Ramos (cell line): ENCODE data around the gene NCBP1.
"Not testable (repeated sequence)": the region's sequence is repeated elsewhere in the genome, so short reads cannot be mapped to it uniquely, and the experiment has no call there.

Experiments used
- in situ Hi-C: fragments of 300-500 bp; cut with MboI; formaldehyde crosslinking; loops from one replicate; pipeline ENCODE4 v1.14.3; 2022; ENCODE audit warnings: low sequenced_read_pairs; ENCODE audit not compliant: unreplicated experiment

The NCBP1 gene

DNA sequence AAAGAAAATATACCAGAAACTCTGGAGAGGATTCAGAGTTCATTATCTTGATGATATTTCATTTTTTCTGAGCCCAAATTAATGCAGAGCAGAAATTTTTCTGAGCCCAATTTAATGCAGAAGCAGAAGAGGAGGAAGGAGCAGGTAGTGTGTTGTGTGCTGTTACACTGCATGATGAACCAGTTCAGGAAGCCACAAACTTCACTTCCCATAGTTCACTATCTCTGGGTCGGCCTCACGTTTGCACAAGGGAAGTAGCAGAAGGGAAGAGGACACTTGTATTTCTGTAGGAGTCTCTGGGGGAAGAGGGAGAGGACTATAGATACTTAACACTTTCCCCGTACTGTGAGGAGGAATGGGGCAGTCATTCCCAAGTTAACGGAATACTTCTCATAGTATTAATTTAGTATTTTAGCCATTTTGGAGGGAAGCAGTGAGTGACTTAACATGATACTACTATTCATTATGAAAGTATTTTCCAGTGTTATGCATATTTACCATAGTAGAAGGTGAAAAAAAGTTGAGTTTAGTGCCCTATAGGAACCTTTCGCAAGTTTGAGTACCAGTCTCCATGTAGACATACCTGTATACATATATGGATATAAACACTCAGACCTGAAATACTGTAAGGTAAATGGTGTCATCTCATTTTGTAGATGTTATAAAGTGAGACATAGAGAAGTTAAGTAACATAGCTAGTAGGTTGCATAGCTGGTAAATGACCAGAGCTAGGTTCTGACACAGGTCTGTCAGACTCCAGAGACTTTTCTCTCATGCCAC is 33.5 kb downstream of the NCBP1 start:
- in situ Hi-C loops: no loop called here

DNA sequence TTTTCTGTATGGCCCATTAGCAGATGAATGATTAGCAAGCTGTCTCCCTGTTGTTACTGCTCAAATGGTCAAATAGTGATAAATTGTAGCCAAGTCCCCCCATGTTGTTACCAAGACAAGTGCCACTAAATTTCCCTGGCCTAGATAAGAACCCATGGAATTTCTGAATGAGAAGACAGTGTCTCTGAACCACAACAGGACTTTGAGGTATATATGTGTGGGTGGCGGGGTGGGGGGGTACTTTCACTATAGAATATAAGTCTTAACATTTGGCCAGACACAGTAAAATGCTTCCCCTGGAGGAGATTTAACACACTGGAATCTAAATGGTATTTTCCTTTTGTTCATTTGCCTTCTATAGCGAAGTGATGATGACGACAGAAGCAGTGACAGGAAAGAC is 34.9 kb downstream of the NCBP1 start:
- in situ Hi-C loops: no loop called here

DNA sequence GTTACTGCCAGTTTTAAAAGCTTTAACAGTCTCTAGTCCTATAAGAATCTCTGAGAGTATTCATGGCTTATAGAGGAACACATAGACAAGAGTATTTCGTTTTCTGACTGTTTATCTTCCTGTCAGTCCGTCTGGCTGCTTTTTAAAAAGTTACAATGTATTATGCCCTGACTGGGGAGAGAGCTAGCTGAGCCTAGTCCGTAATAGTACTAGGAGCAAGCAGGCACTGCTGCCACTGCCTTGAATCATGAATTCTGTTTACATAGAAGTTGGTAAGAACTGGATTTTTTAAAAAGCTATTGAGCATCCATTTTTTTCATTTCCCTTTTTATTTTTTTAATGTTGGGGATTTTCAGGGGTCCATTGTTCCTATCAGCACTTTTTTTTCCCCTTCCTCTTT is 37.0 kb downstream of the NCBP1 start:
- in situ Hi-C loops: no loop called here

DNA sequence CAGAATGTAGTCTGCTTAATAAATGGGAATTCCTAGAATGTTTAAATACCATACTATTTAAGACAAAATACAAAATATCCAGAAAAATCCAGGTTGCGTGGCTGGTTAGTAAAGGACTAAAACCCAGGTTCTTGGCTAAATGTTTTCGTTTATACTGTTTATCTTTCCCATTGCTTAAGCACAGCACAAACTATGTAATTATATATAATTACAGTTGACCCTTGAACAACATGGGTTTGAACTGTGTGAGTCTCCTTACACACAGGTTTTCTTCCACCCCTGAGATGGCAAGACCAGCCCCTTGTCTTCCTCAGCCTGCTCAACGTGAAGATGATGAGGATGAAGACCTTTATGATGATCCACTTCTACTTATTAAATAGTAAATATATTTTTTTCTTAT is 38.8 kb downstream of the NCBP1 start:
- in situ Hi-C loops: no loop called here

DNA sequence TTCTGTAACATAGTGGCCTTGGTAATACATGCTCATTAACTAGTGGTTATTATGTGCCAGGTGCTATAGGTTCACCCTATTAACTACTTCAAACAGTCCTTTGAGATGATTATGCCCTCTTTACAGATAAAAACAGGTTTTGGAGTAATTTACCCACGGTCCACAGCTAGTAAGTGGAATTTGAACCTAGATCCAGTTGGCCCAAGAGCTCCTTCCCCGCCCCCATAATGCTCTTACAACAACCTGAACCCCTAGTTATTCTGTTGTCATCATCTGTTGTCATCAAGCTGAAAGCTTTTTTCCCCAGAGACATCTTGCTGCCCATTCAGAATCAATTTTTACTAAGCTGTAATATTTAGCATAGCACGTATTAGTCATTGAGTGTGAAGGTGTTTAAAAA is 40.3 kb downstream of the NCBP1 start:
- in situ Hi-C loops: no loop called here

DNA sequence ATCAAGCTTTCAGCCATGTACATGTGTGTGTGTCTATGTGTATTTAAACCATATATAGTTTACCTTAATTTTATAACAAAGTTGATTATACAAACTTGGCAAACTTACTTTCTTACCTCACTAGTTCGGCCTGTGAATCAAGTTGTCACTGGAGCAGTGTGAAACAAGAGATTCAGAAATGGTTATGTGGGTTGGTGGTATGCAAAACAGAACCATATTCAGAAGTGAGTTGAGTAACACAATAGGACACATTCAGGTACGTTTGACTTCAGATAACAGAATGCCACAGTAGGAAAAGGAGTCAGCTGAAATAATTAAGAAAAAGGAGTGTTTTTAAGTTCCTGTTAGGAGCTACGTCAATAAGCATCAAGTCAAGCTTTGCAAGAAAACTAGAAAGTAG is 42.0 kb downstream of the NCBP1 start:
- in situ Hi-C loops: no loop called here

DNA sequence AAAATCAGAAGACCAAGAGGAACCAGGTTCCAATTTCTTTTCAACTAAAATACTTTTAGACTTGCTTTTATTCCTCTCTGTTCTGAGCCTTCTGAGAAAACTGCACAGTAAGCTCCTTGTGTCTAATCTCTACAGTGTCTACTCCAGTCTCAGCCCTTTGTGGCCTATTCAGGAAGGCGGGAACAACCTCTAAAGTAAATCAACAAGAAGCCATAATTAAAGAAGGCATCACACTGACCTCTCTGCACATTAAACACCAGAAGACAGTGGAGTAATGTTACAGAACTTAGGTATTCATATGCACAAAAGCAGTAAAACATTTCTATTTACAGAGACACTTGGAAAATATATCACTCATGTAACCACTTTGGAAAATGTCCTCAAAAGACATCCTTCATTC is 48.6 kb downstream of the NCBP1 start:
- in situ Hi-C loops: no loop called here

DNA sequence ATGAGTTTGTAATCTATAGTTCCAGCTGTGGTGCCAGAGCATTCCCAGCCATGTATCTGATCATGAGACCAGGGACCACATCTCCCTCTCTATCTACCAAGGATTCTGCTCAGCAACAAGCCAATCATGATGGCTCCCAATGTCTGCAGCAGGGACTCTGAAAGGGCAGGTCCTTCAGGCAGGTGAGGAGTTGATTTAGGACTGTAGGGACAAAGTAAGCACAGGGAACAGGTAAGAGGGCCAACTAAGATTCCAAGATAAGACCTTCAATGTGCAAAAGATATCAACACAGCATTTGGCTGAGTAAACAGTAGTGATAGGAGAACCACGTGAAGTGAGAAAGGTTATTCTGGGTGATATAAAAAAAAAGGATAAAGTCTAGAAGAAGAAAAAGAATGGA is 55.0 kb downstream of the NCBP1 start:
- in situ Hi-C loops: no loop called here

DNA sequence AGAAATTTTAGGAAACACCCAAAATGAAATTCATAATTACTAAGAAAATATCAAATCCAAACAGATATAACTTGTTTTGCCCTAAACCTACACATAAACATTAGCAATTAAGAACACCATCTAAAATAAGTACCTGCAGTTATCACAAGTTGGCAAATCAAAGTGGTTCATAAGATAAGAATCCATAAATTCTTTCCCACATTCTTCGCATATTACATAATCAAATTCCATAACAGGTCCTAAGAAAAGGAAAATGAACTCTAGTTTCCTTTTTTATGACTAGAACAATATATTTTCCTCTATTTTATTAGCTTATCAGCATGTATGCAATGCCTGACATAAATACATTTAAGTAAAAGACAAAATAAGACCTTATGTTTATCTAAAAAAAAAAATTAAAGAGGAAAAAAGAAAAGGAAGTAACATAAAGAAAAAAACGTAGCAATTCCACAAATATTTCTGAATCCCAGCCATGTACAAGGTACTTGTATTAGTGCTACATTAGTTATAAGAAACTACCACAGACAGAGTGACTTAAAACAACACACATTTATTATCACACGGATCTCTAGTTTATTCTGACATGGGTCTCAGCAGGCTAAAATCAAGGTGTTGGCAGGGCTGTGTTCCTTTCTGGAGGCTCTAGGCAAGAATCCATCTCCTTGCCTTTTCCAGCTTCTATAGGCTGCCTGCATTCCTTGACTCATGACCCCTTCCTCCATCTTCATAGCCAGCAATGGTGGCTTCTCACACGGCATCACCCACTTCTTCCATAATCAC is 56.0 kb downstream of the NCBP1 start:
- in situ Hi-C loops: no loop called here

DNA sequence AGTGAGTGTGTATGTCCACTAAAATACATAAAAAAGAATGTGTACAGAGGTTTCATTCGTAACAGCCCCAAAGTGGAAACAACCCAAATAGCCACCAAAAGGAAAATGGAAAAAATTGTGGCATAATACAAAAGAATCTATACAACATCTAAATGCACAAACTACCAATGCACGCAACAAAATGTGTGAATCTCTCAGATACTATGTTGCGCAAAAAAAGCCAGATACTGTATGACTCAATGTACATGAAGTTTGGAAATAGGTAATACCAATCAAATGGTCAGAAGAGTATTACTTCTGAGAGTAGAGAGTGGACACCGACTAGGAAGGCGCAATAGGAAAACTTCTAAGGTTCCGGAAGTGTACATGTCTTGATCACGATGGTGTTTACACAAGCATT is 61.1 kb downstream of the NCBP1 start:
- in situ Hi-C loops: no loop called here

DNA sequence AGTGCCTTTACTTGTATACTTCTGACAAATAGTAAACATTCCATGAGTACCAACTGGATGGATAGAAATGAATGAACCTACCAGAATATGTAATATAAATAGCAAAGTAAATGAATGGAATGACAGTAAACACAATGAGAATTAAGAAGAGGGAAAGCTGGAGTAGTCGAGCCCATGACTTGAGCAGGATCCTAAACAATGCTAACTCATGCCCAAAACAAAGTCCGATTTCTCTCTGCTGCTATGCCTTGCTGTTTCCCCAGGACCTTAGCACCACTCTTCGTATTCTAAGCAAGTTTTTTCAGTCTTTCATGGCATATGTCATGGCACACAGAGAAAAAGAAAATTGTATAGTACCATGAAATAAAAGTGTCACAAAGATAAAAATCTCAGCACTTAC is 61.8 kb downstream of the NCBP1 start:
- in situ Hi-C loops: no loop called here

DNA sequence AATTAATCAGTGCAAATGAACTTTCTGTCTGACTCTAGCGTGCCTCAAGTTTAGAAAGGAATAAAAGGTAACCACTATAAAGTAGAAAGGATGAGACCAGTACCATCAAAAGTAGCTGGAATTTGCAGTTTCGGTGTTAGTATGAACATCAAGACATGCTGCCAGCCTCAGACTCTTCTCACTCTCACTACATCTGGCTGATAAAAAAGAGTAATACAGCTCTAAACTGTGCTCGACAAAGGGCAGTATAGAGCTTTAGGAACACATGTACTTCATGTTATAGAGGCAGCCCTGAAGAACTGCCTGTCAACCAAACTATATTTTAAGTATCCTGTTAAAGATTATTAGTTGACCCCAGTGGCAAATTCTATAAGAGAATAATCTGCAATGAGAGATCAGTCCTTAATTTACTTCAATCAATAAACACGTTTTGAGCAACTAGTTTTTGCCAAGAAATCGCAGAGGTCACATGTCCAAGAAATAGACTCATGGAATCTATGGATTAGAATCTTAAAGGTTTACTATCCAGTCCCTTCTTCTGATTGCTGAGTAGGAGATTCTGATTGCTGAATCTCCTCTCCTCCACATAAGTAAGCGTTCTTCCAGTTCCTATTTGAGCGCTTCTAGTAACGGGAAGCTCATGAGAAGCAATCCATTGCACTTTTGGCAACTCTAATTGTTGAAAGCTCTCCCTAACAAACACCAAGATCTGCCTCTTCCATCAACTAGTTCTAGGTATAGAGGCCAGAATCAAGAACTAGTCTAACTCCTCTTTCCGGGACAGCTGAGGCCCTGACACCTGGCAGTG is 62.6 kb downstream of the NCBP1 start:
- in situ Hi-C loops: no loop called here

DNA sequence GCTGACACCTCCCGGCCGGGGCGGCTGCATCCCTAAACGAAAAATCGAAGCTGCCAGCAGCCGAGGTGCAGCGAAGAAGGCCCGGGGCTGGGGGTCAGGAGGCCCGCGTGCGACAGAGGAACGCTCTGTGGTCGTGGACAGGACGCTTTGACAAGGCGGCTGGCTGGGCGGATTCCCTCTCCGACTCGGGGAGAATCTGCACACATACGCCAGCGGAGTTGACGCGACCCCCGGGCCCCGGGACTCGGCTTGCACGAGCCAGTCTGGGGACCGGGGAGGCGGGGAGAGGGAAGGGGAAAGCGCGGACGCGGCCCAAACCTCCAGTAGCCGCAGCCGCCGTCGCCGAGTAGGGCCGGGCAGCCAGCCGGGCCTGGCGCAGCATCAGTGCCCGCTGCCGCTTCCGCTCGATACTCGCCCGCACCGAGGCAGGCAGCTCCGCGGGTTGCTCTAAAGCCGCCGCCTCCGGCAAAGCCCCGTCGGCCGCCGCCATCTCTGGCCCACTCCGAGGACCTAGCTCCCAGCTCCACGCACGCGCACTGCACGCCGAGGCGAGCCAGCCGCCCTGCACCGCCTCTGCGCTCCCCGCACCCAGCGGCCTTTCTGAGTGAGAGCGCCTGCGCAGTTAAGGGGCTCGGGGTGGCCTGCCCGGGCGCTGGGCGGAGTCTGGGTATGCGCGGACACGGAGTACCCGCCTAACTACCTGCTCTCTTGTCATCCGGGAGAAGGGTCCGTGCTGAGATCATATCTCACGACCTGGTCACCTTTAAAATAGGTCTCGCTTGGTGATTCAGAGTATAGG is 63.4 kb downstream of the NCBP1 start, which contains the start of gene XPA:
XPA (minus strand) TSS at position 538 of the 799 bp plus-strand sequence; CDS start at position 490, 48 bp downstream.
- in situ Hi-C loops: no loop called here

DNA sequence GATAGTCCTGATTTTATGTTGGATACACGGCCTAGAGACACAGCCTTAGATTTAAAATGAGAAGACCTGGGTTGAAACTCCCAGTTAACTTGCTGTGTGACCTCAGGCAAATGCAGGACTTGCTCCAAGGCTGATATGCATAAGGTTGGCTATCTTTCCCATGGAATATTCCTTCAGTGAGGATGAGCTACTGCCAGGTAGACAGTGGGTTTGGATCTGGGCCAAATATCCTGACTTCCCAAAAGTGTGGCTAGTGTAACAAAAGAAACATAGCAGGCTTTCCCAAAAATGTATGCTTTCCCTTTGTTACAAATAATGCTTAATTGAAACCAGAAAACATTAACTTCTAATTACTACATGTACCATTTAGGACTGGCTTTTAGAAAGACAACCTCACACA is 64.2 kb downstream of the NCBP1 start:
- in situ Hi-C loops: no loop called here

DNA sequence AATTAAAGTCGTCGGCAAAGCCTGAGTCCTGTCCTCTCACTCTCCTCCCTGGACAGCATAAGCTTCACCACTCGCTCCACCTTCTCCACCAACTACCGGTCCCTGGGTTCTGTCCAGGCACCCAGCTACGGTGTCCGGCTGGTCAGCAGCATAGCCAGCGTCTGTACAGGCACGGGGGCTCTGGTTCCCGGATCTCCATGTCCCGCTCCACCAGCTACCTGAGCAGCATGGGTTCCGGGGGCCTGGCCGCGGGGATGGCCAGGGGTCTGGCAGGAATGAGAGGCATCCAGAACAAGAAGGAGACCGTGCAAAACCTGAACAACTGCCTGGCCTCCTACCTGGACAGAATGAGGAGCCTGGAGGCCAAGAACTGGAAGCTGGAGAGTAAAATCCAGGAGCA is 65.2 kb downstream of the NCBP1 start:
- in situ Hi-C loops: no loop called here

DNA sequence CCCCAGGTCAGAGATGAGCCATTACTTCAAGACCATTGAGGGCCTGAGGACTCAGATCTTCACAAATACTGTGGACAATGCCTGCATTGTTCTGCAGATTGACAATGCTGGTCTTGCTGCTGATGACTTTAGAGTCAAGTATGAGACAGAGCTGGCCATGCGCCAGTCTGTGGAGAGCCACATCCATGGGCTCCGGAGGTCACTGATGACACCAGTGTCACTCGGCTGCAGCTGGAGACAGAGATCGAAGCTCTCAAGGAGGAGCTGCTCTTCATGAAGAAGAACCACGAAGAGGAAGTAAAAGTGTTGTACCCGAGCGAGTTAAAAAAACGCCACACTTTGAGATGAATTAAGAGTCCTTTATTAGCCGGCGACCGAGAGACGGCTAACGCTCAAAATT is 65.7 kb downstream of the NCBP1 start:
- in situ Hi-C loops: not testable (repeated sequence)

DNA sequence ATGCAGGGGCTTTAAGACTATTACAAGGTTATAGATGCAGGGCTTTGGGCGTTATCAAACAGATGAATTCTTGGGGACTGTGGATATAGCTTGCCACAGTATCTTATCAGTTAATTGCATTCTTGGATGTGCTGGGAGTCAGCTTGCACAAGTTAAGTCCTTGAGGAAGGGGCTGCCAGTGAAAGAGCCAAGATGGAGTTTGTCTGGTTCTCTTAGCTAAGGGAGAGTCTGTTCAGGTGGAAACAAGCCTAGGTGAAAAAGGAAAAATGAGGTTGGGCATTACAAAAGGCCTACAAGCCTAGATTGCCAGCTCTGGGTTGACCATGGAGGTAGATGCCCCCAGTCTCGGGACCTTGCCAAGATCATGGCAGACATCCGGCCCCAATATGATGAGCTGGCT is 66.2 kb downstream of the NCBP1 start:
- in situ Hi-C loops: not testable (repeated sequence)

DNA sequence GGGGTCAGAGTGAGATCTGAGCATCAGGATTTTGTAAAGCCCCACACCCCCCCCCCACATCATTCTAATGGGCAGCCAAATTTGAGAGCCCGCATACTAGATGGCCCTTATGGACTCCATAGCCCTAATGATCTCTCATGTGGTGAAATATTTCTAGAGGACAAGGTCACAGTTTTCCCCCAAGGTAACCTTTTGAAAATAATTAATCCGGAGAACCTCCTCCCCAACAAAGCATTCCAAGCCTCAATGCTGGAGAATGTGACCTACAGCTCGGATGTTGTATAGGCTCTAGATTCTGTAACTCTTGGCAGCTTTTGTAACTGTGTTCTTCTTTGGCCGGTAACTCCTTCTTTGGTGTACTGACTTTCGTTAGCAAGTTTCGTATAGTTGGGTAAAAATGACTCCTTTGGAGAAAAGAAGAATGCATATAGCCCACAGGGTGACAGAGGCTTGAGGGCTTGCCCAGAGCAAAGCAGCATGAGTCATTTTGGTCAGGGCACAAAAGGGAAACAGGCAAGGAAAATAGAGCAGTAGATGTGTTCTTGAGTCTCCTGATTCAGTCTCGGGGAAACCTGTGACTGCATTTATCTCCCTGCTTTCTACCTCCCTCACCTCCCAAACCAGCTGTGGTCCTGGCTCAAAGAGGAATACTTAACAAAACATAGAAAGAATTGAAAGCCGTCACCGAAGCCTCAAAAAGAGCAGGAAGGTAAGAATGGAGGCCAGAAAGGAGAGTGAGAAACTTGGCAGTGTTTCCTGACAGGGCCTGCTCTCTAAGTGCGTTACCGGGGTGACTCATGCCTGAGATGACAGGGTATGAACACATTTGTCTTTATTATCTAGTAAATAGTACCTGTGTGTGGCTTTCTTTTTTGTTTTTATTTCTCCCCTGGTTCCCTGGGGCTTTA is 70.1 kb downstream of the NCBP1 start:
- in situ Hi-C loops: no loop called here

DNA sequence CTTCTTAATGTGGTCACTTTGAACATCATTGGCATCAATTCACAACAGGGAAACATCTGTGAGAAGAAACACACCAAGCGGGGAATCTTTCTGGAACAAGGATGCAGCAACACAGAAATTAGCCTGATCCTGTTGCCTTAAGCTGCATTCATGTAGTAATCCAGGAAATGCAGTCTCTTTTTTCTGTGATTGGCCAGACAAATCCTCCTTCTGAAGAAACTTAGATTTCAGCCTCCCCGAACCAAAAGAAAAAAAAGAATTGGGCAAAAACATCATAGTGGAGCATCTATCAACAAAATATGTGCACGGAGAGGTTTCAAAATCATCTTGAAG is 70.7 kb downstream of the NCBP1 start:
- in situ Hi-C loops: no loop called here
